Prostate gland (tissue), 2 donors: Measurements from ENCODE around the gene SIDT2. TPM values are rescaled to one million over a fixed set of nuclear protein-coding genes. Genes with fewer than 3 reads are reported as not detected.

Experiments used
- DNase-seq: peaks from one replicate; pipeline ENCODE4 v3.0.0-alpha.2; 2019; ENCODE audit warnings: low spot score
- H3K27ac ChIP-seq, 2 donors: fragments of 200-600 bp; sonication (generic); 2 replicates each; pipeline ENCODE4 v1.5.1; 2017 to 2019
- H3K27me3 ChIP-seq: fragments of 200-600 bp; sonication (generic); replicated peaks from 2 replicates; pipeline ENCODE4 v1.5.1; 2019; ENCODE audit not compliant: insufficient read depth
- H3K36me3 ChIP-seq, 2 donors: fragments of 200-600 bp; sonication (generic); 1 replicate in 1 of 2; 2 replicates in 1 of 2; pipeline versions ENCODE4 v1.5.1 to v1.8.1; 2017 to 2019
- H3K4me1 ChIP-seq: fragments of 200-600 bp; sonication (generic); replicated peaks from 2 replicates; pipeline ENCODE4 v1.5.1; 2019
- H3K4me3 ChIP-seq, 2 donors: fragments of 200-600 bp; sonication (generic); 2 replicates each; pipeline ENCODE4 v1.5.1; 2017 to 2019
- H3K9me3 ChIP-seq: fragments of 200-600 bp; sonication (generic); 2 replicates; pipeline ENCODE4 v1.5.1; 2017
- CTCF ChIP-seq, 4 experiments: fragments of 200-600 bp in 2 of 4; fragments of 450-650 bp in 2 of 4; sonication (generic) in 2 of 4; IDR thresholded peaks; 1 replicate in 3 of 4; 2 replicates in 1 of 4; pipeline ENCODE4 v1.5.1; 2016 to 2019; ENCODE audit warnings: antibody characterized with exemption in 4 of 4, mild to moderate bottlenecking in 2 of 4, moderate library complexity in 2 of 4
- POLR2A ChIP-seq: fragments of 450-650 bp; IDR thresholded peaks from one replicate; pipeline ENCODE4 v1.6.1; 2016; ENCODE audit warnings: antibody characterized with exemption, mild to moderate bottlenecking
- POLR2AphosphoS5 ChIP-seq: sonication (generic); formaldehyde crosslinking; IDR thresholded peaks from one replicate; pipeline ENCODE4 v1.6.1; 2017; ENCODE audit warnings: antibody characterized with exemption
- WGBS: methylation state at CpG from one replicate; pipeline ENCODE4 v1.1.5; 2018; 5-methylcytosine and 5-hydroxymethylcytosine counted together
- intact Hi-C: fragments of 100-400 bp; cut with DNase I; formaldehyde crosslinking; loops from one replicate; pipeline ENCODE4 v1.14.2; 2022
- total RNA-seq, 2 donors: library from RNA; depleted of rRNA; stranded (reverse); fragments of >200 nt; gene quantifications; one replicate each; pipeline ENCODE4 v1.1.0, GENCODE V29; 2016

SIDT2 gene
- total RNA-seq, 2 donors from 2014 or later: 69.5 to 144 TPM

- intact Hi-C loops: loop anchor here (2.0 kb wide), 1 partner anchor 23 kb away; no protein-coding TSS in a partner anchor
- peak; percentile 49 for TF ChIP-seq POLR2AphosphoS5
- peak in 3 of 4 experiments; percentile 34 to 54 (median 48) for TF ChIP-seq CTCF (IDR thresholded peaks at IDR 0.05)
- TF ChIP-seq POLR2A: no peak
- no peaks in the 10 kb centered on the region for H3K27me3 ChIP-seq
- H3K9me3 ChIP-seq: no peaks in the 10 kb centered on the region
- peak overlapping the region in 1 of 2 donors; percentile 36 for H3K4me3 ChIP-seq
- H3K4me1 ChIP-seq: peaks cover 10% of the 10 kb centered on the region
- peak; percentile 58 for DNase-seq
- peak overlapping the region; percentile 82 to 83 for H3K27ac ChIP-seq
- peaks cover 2 to 19% of the 10 kb centered on the region in 2 donors for H3K36me3 ChIP-seq
- 41% methylated on average over 17 of the region's 17 CpGs for WGBS
Observed at GRCh38 chr11:117197516-117198456, 19.2 kb downstream of the SIDT2 start.

DNA sequence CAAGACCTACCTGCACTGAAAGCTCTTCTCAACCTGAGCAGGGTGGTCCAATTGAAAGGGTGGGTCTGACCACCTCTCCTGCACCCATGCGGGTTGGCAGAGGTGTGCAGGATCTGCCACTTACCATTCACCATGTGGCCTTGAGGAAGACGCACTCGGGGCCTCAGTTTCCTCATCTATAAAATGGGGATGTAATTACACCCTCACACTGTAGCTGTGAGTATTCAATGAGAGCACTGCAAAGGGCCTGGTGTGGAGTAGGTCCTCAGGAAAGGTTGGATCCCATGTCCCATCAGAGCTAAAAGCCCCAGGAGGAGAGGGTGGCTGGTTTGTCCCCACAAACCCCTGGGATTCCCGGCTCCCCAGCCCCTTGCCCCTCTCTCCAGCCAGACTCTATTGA, 20.1 kb downstream of the SIDT2 start:
- DNase-seq: no peak
- WGBS: 66% methylated on average over 4 of the region's 4 CpGs
- Histone ChIP-seq H3K27me3 (no peaks in the 10 kb centered on the region), H3K4me1 (peaks cover 10% of the 10 kb centered on the region), H3K36me3 (peaks cover 3 to 18% of the 10 kb centered on the region in 2 donors), H3K9me3 (no peaks in the 10 kb centered on the region), H3K27ac (peak overlapping the region; percentile 82 to 83), H3K4me3 (peak overlapping the region; percentile 9 to 36)
- TF ChIP-seq POLR2A: no peak
- no peak for TF ChIP-seq POLR2AphosphoS5
- TF ChIP-seq CTCF (IDR thresholded peaks at IDR 0.05): no peak
- intact Hi-C loops: loop anchor here (2.0 kb wide), 1 partner anchor 22 kb away; no protein-coding TSS in a partner anchor

DNA sequence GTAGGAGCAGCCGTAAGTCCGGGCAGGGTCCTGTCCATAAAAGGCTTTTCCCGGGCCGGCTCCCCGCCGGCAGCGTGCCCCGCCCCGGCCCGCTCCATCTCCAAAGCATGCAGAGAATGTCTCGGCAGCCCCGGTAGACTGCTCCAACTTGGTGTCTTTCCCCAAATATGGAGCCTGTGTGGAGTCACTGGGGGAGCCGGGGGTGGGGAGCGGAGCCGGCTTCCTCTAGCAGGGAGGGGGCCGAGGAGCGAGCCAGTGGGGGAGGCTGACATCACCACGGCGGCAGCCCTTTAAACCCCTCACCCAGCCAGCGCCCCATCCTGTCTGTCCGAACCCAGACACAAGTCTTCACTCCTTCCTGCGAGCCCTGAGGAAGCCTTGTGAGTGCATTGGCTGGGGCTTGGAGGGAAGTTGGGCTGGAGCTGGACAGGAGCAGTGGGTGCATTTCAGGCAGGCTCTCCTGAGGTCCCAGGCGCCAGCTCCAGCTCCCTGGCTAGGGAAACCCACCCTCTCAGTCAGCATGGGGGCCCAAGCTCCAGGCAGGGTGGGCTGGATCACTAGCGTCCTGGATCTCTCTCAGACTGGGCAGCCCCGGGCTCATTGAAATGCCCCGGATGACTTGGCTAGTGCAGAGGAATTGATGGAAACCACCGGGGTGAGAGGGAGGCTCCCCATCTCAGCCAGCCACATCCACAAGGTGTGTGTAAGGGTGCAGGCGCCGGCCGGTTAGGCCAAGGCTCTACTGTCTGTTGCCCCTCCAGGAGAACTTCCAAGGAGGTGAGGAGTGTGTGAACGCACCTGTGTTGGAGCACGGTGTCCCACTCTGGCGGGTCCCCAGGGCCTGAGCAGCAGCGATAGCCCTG, 20.7 kb downstream of the SIDT2 start, which contains the start of gene TAGLN:
TAGLN (plus strand) TSS at position 318 of the 863 bp plus-strand sequence. CDS start 3,644 bp downstream, outside the sequence.
- peaks cover 3 to 19% of the 10 kb centered on the region in 2 donors for H3K36me3 ChIP-seq
- intact Hi-C loops: loop anchor here (2.0 kb wide), 1 partner anchor 22 kb away; no protein-coding TSS in a partner anchor
- WGBS: 22% methylated on average over 31 of the region's 34 CpGs
- H3K4me1 ChIP-seq: peaks cover 10% of the 10 kb centered on the region
- H3K27me3 ChIP-seq: no peaks in the 10 kb centered on the region
- DNase-seq: peak; percentile 49
- H3K27ac ChIP-seq: peak within 1 kb of the TSS; percentile 82 to 83
- TF ChIP-seq POLR2AphosphoS5 (peak; percentile 48), POLR2A (no peak)
- H3K9me3 ChIP-seq: no peaks in the 10 kb centered on the region
- H3K4me3 ChIP-seq: peak within 1 kb of the TSS; percentile 34 to 36

DNA sequence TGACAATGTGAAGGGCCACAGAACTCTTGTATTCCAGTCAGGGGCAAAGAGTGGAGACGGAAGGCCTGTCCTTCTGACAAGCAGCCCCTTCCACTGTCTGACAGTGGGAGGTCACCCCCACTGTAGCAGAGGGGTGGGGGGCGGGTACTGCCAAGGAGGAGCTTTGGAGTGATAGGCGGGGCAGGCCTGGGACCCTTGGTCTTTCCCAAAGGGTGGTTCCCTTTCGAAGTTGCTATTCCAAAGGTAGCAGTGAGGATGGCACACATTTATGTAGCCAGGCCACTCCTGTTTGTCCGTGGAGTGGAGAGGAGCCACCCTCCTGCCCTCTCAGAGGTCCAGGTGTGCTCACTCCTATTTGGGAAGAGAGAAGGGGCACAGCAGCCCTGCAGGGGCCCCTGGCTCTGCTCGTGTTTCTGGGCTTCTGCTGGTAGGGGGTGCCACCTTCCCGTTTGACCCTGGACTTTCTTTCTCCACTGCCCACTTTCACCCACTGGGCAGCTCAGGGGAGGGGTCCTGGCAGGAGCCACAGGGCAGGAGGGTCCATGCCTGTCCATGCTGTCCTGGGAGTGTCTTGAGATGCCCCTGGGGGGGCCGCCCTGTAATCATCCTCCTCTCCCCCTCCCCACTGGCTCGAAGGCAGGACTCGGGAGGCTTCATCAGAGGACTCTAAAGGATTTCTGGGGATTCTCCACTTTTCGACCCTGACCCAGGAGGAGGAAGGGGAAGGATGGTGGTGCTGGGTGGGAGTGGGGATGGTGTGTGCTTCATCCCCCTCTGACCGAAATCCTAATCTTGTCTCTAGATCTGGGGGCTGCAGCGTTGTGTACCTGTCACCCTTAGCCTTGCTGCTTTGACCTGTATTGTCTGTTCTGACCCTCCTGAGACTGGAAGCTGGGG, 21.6 kb downstream of the SIDT2 start:
- 58% methylated on average over 13 of the region's 13 CpGs for WGBS
- intact Hi-C loops: loop anchor here (2.0 kb wide), 1 partner anchor 21 kb away; no protein-coding TSS in a partner anchor
- peak overlapping the region; percentile 34 to 36 for H3K4me3 ChIP-seq

More for the DNA sequence above, 21.6 kb downstream of the SIDT2 start:
- Histone ChIP-seq H3K27ac (peak overlapping the region; percentile 82 to 83), H3K9me3 (no peaks in the 10 kb centered on the region), H3K4me1 (peaks cover 10% of the 10 kb centered on the region), H3K36me3 (peaks cover 3 to 19% of the 10 kb centered on the region in 2 donors), H3K27me3 (no peaks in the 10 kb centered on the region)
- no peak for DNase-seq
- TF ChIP-seq CTCF (IDR thresholded peaks at IDR 0.05) (no peak), POLR2AphosphoS5 (no peak), POLR2A (no peak)
